GM19193 (cell line): ENCODE results near the gene EFNB2.

Experiments
- POLR2A ChIP-seq: IDR thresholded peaks from 4 replicates; pipeline ENCODE4 v1.6.1; 2011; ENCODE audit not compliant: insufficient read depth, insufficient read length; ENCODE audit errors: extremely low read depth

EFNB2 gene

DNA sequence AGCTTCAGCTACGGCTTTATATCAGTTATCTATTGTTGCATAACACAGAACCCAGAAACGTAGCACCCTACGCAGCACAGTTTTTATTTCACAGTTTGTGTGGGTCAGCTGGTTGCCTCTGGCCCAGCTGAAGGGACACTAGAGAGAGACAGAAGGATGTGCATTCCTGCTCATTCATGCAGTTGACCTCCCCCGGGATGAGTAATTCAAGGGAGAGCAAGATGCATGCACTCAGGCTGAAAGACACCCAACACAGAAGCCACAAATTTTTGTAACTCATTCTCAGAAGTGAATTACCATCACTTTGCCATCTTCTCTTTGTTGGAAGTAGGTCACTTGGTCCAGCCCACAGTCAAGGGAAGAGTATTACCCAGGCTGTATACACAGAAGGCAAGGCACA is 89.5 kb downstream of the EFNB2 start:
- no peak for TF ChIP-seq POLR2A

DNA sequence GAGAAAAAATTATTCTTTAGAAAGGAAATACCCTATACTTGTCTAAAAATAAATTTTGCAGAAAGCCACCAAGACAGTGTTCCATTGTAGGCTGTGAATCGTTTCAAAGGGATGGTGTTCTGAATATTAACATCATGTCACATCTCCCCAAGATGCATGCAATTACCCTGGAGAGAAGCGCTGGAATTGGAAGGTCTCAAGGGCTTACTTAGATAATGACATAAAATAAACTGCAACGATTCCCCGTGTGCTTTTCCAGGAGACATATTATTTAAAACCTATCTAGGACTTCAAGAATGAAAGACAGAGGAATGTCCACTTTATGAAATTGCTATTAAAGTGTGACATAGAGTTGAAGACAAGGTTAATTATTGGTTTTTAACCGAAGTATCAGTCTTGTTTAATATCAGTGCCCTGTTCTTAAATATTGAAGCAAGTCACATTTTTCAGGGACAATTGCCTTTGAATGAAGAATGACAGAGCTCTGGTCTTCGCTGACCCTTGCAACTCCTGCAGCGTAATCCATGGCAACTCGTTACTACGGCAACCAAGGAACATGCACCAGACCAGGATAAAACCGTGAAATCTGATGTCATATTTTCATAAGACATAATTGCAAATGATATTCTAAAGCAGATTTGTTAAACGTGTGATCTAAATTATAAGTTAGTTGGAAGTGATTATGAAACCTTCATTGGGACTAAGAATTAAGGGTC is 91.7 kb downstream of the EFNB2 start:
- TF ChIP-seq POLR2A: no peak

GRCh38 chr13:106440866-106441265 is 94.6 kb downstream of the EFNB2 start:
- TF ChIP-seq POLR2A: no peak
